Gastrocnemius medialis (tissue), 4 donors: Measurements from ENCODE around the gene DPM2.

Experiments used
- POLR2A ChIP-seq, 2 donors: fragments of 450-650 bp; IDR thresholded peaks; one replicate each; pipeline ENCODE4 v1.6.1; 2017; ENCODE audit warnings: antibody characterized with exemption in 2 of 2, mild to moderate bottlenecking in 2 of 2, moderate library complexity in 2 of 2
- TF ChIP-seq, protein P1 (sequence below), 5 experiments: fragments of 450-650 bp in 3 of 5; fragments of 200-600 bp in 2 of 5; sonication (generic) in 2 of 5; IDR thresholded peaks in 4 of 5; conservative IDR thresholded peaks in 1 of 5; 1 replicate in 4 of 5; 2 replicates in 1 of 5; pipeline ENCODE4 v1.5.1; 2016 to 2019; ENCODE audit warnings: antibody characterized with exemption in 5 of 5, mild to moderate bottlenecking in 3 of 5, moderate library complexity in 3 of 5

DNA sequence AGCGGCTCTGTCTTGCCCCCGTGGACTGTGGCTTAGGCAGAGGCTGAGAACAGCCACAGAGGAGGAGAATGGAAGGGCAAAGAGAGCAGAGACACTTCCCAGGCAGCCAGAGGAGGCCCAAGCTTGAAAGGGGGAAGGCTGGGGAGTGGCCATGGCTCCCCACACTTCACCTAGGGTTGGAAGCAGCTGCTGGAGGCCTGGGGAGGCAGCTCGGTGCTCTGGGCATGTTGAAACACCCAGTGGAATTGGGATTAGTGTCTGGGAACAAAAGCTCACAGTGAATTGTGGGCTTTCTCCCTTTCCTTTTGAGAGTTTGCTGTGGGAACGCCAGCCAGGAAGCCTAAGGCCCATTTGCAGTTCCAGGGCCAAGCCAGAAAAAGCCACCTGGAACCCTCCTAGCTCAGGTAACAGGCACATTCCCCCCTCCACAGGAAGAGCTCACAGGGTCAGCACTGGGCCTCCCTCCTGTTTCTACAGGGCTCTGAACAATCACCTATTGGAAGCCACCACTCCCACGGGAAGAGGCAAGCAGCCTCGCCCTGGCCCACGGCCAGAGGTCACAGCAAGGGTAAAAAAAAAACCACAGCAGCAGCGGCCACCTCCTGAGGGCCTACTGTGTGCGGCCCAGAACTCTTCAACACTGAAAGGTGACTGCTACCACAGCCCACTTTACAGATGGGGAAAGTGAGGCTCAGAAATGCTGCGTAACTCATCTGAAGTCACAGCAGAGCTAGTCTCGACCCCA, 22.9 kb upstream of the DPM2 start:
- TF ChIP-seq, protein P1, sequence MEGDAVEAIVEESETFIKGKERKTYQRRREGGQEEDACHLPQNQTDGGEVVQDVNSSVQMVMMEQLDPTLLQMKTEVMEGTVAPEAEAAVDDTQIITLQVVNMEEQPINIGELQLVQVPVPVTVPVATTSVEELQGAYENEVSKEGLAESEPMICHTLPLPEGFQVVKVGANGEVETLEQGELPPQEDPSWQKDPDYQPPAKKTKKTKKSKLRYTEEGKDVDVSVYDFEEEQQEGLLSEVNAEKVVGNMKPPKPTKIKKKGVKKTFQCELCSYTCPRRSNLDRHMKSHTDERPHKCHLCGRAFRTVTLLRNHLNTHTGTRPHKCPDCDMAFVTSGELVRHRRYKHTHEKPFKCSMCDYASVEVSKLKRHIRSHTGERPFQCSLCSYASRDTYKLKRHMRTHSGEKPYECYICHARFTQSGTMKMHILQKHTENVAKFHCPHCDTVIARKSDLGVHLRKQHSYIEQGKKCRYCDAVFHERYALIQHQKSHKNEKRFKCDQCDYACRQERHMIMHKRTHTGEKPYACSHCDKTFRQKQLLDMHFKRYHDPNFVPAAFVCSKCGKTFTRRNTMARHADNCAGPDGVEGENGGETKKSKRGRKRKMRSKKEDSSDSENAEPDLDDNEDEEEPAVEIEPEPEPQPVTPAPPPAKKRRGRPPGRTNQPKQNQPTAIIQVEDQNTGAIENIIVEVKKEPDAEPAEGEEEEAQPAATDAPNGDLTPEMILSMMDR (IDR thresholded peaks at IDR 0.05 in 4 of 5, conservative IDR thresholded peaks at IDR 0.05 in 1 of 5): no peak
- no peak for TF ChIP-seq POLR2A (IDR thresholded peaks at IDR 0.05)
